NCI-H526 treated with DMSO at 0.1 percent for 48 hours (cell line): ENCODE data around the gene PRIM1.
"Not testable (repeated sequence)": the region's sequence is repeated elsewhere in the genome, so short reads cannot be mapped to it uniquely, and the experiment has no call there.

Experiments used
- DNase-seq: peaks from one replicate; lab custom pipeline; 2025; lab: John Stamatoyannopoulos, UW

The PRIM1 gene

DNA sequence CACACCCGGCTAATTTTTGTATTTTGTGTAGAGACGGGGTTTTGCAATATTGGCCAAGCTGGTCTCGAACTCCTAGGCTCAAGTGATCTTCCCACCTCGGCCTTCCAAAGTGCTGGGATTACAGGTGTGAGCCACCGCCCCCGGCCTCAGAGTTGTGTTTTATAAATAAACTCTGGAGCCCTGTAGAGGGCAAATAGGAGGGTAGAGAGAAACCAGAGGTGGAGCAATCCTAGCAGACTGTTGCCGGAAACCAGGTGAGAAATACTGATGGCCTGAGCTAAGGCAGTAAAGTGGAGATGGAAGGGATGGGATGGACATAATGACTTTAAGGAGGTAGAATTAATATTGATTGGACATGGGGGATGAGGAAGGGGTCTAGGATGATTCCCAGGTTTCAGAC, 8.3 kb upstream of the PRIM1 start:
- DNase-seq, result no peak

DNA sequence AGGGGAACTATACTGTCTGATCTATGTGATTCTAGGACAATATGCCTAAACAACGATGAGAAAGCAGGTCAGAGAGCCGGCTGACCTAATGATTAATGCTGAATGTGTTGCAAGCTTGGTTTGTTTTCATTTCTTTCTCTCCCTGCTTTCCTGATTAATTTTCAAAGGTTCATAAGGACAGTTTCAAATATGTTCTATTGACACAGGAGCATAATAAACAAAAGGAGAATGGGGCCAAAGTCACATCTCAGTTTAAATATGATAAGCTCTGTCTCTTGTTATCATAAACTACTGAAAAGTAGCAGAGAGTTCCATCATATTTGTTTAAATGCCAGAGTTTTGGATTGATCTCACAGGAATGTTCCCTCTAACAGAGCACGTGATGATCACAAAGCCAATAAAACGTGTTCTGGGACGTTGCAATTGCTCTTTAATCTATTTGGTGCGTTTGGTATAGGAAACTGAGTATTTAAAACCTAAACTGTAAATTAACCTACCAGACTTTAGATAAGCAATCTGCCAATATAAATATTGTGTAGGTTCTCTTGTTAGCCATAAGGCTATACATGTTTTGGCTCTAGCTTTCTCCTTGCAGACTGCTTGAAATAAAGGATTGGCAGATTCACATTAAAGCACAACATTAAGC, 7.3 kb upstream of the PRIM1 start:
- no peak for DNase-seq

DNA sequence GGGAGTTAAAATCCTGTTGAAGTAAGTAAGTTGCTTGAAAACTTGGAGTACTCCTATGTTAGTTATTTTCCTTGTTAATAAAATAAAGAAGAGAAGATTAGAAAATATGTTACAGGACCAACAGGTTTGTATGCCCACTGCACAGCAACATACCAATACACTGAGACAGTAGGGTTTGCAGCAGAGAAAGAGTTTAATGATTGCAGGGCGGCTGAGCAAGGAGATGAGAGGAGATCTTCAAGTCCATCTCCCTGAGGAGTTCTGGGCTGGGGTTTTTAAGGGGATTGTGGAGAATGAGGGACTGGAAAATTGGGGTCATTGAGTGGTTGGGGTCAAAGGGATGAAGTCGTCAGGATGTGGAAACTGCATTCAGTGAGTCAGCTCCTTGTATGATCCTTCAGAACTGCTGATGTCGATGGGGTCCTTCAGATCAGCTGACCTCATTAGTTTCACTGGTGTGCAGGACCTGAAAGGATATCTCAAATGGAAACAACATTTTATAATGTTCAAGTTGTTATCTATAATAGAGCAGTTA, 6.7 kb upstream of the PRIM1 start:
- DNase-seq, result no peak

DNA sequence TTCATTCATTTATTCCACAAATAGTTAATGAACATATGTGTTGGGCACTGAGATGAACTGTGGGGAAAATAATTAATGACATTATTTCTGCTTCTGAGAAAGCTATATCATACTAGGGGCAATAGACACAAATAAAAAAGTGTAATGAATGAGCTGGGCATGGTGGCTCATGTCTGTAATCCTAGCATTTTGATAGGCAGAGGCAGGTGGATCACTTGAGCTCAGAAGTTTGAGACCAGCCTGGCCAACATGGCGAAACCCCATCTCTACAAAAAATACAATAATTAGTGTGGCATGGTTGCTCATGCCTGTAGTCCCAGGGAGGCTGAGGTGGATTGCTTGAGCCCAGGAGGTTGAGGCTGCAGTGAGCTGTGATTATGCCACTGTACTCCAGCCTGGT, 5.8 kb upstream of the PRIM1 start:
- not testable (repeated sequence) for DNase-seq

DNA sequence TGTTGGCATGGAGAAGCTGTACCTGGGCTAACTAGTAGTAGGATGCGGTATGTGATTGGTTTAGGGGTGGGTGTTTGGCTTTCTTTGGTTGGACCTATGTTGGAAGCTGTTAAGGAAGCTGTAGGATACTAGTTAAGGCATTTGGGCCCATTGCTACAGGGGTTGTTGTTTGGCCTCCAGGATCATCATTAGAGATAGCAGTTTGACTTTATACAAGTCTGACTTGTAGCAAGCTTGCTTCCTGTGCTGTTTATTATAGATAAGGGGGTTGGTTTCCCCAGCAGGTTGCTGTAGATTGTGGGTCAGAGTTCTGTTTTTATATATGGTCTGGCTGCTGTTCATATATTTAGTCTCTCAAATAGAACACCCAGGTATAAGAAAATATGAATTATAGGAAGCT, 1.4 kb upstream of the PRIM1 start:
- DNase-seq, result no peak

DNA sequence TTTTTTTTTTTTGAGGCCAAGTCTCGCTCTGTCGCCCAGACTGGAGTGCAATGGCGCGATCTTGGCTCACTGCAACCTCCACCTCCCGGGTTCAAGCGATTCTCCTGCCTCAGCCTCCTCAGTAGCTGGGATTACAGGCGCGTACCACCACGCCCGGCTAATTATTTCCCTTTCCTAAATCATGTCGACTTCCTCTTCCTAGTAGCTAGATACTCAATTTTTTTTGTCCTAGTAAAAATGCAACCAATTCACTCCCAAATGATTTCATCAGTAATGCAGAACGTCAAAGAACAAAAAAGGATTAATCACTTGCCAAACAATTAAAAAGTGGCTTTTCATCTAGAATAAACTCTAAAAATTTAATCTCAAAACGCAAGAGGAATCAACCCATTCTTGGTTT, 1.5 kb downstream of the PRIM1 start:
- not testable (repeated sequence) for DNase-seq

DNA sequence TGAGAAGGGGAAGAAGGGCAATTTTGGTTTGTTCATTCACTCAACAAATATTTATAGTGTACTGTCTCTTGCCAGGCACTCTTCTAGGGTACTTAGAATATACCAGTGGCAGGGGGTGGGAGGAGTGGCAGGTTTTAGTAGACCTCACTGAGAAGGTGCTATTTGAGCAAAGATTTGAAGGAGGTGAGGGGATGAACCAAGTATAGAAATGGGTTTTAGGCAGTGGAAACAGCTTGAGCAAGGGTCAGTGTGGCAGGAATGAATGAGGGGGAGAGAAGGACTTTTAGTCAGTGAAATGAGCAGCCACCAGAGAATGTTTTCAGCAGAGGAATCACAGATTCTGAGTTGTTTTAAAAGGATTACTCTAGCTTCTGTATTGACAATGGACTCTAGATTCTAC, 2.3 kb downstream of the PRIM1 start:
- no peak for DNase-seq

DNA sequence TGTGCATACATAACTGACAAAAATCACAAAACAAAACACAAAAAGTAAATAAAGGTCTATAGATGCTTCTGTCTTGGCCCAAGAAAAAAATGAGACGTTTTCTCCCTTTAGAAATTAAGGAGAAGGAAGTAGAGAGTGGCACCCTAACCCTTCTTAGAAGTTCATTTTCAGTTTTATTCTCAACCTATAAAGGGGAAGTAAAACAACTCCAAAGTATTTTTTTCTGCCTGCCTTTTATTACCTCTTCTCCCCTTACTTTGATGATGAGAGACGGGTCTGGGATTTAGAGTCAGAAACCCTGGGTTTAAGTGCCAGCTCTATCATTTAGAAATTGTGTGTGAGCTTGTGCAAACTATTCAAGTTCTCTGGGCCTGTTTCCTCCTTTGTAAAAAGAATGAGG, 2.8 kb downstream of the PRIM1 start:
- DNase-seq, result no peak

DNA sequence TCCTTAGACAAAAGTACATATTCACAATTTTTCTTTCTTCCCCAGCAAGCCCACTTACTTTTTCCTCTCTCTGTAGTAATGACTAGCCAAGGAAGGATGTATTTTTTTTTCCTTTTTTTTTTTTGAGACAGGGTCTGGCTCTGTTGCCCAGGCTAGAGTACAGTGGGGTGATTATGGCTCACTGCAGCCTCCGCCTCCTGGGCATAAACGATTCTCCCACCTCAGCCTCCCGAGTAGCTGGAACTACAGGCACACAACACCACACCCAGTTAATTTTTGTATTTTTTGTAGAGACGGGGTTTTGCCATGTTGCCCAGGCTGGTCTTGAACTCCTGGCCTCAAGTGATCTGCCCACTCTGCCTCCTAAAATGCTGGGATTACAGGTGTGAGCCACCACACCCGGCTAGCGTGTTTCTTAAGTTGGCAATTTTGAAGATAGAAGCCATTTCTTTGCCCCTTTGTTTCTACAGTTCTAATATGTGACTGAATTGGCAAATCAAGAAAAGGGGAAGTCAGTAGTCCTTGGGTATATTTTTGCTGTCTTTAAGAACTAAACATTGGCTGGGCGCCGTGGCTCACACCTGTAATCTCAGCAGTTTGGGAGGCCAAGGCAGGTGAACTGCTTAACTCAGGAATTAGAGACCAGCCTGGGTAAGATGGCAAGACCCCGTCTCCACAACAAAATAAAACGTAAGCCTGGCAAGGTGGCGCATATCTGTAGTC, 23.8 kb downstream of the PRIM1 start:
- DNase-seq, result no peak

DNA sequence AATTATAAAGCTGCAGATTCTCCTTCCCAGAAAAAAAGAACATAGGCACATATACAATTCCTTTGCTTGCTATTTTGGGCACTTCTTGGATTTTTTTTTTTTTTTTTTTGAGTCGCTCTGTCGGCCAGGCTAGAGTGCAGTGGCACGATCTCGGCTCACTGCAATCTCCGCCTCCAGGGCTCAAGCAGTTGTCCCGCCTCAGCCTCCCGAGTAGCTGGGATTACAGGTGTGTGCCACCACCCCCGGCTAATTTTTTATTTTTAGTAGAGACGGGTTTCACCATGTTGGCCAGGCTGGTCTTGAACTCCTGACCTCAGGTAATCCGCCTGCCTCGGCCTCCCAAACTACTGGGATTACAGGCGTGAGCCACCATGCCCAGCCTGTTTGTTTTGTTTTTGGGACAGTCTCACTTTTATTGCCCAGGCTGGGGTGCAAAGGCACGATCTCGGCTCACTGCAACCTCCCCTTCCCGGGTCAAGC, 25.9 kb downstream of the PRIM1 start:
- not testable (repeated sequence) for DNase-seq

DNA sequence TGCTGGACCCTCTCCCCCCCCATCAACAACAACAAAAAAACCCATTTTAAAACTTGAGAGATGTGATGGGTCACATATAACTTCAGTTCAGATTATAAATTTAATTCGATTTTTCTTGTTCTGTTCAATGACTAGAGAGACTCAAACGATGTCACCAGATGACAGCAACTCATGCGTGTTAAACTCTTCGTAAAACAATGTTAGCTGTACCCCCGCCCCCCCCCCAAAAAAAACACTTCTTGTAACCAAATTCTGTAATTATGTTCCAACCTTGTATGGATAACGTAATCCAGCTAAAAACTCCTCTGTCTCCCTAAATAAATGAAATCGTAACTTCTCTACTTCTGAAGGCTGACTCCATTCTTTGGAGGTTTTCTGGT, 26.4 kb downstream of the PRIM1 start:
- DNase-seq, result no peak

DNA sequence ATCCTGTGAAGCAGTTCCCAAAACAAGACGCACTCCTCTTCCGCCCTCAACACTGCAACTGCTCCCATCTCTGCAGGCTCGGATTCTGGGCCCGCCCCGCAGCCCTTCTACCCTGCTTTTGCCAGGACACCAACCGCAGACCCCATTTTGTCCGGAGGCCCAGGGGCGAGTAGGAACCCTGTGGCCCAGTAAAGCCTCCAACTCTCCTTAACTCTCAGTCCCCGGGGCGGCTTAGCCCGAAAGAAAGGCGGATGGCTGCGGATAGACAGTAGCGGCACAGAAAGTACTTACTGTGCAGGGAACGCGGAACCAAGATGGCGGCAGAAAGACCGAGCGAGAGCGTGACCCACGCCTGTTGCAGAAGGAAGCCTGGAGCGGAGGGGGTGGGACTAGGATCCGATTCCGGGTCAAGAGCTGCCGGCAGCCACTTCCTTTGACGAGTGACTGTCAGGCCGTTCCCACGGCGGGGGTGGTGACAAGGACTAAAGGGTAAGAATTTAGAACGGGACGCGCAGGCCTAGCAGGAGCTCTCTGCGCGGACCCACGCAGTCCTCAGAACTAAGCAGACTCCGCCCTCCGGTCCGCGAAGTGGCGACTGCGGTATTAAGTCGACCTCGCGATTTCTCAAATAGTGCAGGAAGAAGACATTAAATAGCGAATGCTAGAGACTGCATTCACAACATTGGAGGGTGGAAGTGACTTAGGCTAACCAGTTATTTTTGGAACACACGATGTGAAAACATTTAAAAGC, 27.0 kb downstream of the PRIM1 start, which contains the start of gene NACA:
Gene NACA, minus strand, starts transcription at position 328 of the 751 bp plus-strand sequence. CDS start 778 bp downstream, outside the sequence.
- peak; percentile 96 for DNase-seq

DNA sequence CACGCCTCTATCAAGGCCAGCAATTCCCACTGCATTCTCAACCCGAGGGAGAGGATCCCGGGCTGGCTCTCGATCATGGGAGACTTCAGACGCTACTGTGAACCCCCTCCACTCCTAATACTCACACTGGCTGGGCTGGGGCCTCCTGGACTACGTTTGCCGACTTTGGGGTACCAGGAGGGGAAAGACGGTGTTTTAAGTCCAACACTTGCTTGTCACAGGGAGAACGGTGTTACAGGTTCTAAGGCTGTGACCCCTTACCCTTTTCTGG, 27.5 kb downstream of the PRIM1 start:
- no peak for DNase-seq

DNA sequence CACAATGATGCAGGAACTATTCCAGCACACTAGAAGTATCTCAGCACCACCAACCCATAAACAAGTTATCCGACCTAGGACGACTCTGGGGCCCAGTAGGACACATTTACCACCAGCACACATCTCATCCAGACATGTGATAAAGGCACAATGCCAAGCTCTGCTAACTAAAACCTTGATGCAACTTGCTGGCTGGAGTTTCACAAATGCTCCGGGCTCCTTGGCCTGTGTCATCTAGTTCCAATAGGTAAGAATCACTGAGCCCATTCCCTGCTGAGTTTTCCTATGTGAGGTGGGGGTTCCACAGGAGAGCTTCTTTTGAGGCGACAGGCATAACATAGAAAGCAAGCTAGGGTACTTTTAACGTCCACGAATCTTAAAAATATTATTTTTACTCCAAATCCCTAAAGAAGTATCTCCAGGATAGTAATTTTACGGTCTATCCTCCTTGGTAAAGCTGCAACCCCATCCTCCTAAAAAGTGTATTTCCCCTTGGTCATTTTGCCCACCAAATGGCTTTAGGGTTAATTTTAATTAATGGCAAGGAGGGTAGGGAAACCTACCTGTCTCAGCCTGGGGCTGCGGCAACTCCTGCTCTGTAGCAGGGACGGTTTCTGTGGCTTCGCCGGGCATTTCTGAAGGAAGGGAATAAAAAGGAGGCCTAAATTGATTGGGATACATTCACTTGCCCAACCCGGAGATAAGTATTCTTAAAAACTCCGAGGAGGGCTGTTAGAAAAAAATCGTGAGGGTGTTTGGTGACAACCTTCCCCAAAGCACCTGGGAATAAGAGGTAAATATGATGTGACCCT, 28.0 kb downstream of the PRIM1 start:
- no peak for DNase-seq

DNA sequence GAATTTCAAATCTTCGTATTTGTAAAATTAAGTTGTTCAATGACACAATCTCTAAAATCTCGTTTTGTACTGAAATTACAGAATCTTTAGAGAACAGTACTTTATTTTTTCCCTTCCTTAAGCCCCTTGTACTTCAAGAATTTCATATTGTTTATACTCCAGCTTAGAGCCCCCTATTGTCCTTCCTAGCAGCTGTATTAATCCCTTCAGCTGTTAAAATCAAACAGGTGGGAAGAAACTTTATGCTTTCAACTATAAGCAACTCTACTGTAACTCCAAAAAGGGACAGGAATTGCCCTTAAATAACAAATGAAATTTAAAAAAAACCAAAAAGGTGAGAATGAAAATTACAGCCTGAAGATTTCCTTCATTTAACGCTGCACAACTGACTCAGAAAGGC, 28.8 kb downstream of the PRIM1 start:
- DNase-seq, result no peak

DNA sequence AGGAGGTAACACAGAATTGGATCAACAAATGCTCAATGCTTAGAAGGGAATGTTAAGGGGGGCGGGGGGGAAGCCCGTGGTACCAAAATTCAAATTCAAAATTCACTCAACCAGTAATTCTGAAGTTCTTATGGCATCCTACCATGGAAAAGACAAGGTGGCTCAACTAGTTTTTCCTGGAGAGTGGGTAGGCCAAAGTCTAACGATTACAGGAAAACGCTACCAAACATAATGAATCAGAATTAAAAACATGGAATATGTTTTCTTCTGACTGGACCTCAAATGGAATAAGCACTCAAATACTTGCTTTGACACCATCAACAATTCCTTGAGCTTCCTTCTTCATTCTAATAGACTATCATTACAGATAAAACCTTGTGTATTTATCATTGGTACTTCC, 29.3 kb downstream of the PRIM1 start:
- DNase-seq, result no peak

DNA sequence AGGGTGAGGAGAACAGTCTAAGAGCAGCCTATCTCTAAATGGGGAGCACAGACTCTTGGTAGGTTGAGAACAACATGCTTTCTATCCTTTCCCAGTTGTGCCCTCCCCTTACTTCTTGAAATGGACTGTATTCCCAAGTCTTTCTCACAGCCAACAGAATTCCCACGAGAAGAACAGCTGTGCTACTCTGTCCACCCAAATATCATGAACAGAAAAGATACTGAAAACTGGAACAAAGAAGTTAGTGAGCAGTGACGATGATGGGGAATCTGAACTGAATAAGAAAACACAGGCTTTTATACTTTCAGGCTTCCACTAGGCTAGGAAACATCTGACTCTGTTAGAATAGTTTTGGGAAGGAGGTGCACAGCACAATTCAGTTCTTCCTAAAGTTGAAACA, 30.4 kb downstream of the PRIM1 start:
- no peak for DNase-seq

DNA sequence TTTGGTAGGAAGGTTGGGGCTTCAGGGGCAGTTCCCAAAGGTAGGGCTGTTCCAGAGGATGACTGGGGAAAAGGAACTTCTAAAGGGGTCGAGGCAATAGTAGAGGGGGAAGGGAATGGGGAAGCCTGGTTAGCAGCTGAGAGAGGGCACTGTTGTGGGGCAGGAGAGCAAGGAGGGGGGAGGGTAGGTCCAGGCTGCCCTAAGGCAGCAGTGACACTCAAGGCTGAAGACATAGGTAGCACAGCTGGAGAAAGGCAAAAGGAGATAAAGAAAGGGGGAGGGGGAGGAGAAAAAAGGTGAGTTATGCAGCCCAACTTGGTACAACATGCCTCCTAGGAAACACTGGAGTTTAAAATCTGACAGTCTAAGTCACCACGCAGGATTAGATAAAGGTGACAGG, 30.9 kb downstream of the PRIM1 start:
- DNase-seq, result no peak

DNA sequence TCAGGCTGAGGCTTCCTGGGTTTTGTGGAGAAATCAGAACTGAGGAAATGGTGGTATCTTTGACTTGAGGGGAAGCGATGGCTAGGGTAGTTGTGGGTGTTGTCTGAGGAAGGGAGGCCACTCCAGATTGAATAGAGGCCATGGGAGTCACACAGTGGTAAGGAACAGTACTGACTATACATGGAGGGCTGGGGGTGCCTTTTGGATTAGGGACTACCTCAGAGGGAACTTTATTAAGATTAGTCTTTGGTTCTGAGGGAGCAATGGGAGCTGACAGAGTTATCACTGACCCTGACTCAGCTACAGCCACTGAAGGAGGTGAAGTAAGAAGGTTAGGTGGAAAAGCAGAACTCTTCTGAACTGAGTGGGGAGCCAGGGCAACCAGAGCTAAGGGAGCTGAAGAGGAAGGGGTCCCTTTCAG, 31.4 kb downstream of the PRIM1 start:
- no peak for DNase-seq

DNA sequence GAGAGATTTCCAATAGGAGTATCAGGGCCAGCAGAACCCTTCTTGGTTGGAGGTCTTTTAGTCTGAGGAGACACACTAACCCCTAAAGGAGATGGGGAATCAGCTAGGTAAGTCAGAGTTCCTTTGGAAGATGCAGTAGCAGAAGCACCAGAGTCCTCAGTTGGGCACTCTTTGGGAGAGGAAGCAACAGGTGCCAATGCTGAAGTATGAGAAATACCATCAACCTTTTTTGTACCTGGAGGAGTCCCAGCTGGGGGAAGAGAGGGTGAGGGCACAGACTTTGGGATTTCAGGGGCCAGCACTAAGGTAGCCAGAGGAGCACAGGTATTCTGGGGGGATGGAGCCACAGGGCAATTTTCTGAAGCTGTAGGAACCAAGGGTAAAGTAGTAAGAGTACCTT, 33.1 kb downstream of the PRIM1 start:
- DNase-seq, result no peak

DNA sequence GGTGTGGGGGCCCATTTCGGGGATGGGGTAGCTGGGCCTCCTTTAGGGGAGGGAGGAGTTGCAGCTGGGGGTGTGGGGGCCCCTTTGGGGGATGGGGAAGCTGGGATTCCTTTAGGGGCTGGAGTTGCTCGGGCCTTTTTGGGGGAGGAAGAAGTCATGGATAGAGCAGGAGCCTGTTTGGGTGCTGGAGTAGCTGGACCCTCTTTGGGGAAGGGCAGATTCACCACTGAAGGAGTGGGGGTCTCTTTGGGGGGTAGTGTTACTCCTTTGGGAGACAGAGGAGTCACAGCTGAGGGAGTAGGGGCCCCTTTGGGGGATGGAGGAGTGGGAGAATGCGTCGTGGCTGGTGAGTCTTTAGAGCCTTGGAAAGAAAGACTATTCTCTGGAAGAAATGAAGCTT, 33.5 kb downstream of the PRIM1 start:
- DNase-seq, result no peak

DNA sequence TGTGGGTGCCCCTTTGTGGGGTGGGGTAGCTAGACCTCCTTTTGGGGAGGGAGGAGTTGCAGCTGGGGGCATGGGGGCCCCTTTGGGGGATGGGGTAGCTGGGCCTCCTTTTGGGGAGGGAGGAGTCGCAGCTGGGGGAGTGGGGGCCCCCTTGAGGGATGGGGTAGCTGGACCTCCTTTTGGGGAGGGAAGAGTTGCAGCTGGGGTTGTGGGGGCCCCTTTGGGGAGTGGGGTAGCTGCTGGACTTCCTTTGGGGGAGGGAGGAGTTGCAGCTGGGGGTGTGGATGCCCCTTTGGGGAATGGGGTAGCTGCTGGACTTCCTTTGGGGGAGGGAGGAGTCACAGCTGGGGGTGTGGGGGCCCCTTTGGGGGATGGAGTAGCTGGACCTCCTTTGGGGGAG, 34.0 kb downstream of the PRIM1 start:
- no peak for DNase-seq
